Neuronal stem cell (in vitro differentiated cells): Measurements from ENCODE around the gene MTTP.

Experiments used
- DNase-seq: peaks from one replicate; pipeline ENCODE4 v3.0.0-alpha.2; 2013; ENCODE audit warnings: low spot score
- H2AFZ ChIP-seq: one replicate; pipeline ENCODE4 v1.6.1; 2013; ENCODE audit warnings: mild to moderate bottlenecking, low read length, inconsistent platforms
- H2AK5ac ChIP-seq: 2 replicates; pipeline ENCODE4 v1.6.1; 2013; ENCODE audit warnings: low read depth, mild to moderate bottlenecking, inconsistent platforms, low read length, moderate library complexity, mixed read lengths
- H2BK120ac ChIP-seq: 2 replicates; pipeline ENCODE4 v1.6.1; 2013; ENCODE audit warnings: low read depth, mild to moderate bottlenecking, inconsistent platforms, low read length, moderate library complexity, mixed read lengths
- H2BK12ac ChIP-seq: one replicate; pipeline ENCODE4 v1.6.1; 2013; ENCODE audit warnings: low read length, inconsistent platforms
- H2BK15ac ChIP-seq: 2 replicates; pipeline ENCODE4 v1.6.1; 2013; ENCODE audit warnings: mild to moderate bottlenecking, low read length, inconsistent platforms, mixed read lengths
- H2BK5ac ChIP-seq: one replicate; pipeline ENCODE4 v1.6.1; 2013; ENCODE audit warnings: inconsistent platforms, mild to moderate bottlenecking, low read length, moderate library complexity
- H3K14ac ChIP-seq: one replicate; pipeline ENCODE4 v1.6.1; 2013; ENCODE audit warnings: low read length, inconsistent platforms
- H3K18ac ChIP-seq: 2 replicates; pipeline ENCODE4 v1.6.1; 2013; ENCODE audit warnings: low read length, inconsistent platforms
- H3K23ac ChIP-seq: 2 replicates; pipeline ENCODE4 v1.6.1; 2013; ENCODE audit warnings: low read depth, mild to moderate bottlenecking, mixed read lengths, low read length, inconsistent platforms; ENCODE audit not compliant: poor library complexity
- H3K27ac ChIP-seq: replicated peaks from 3 replicates; pipeline ENCODE4 v1.5.1; 2013; ENCODE audit warnings: low read length, inconsistent platforms
- H3K27me3 ChIP-seq, 3 experiments: 2 replicates each; pipeline ENCODE4 v1.6.1; 2013; ENCODE audit warnings: low read length in 3 of 3, mild to moderate bottlenecking in 2 of 3, inconsistent platforms in 1 of 3, low read depth in 1 of 3, mixed read lengths in 1 of 3, moderate library complexity in 1 of 3; ENCODE audit not compliant: control insufficient read depth in 3 of 3, insufficient read depth in 3 of 3
- H3K36me3 ChIP-seq, 2 donors: replicated peaks in 1 of 2; 2 replicates each; pipeline ENCODE4 v1.6.1; 2013; ENCODE audit warnings: low read length in 2 of 2; ENCODE audit not compliant: control insufficient read depth in 2 of 2, insufficient read depth in 2 of 2
- H3K4ac ChIP-seq: 2 replicates; pipeline ENCODE4 v1.6.1; 2013; ENCODE audit warnings: inconsistent platforms, mild to moderate bottlenecking, low read length, moderate library complexity
- H3K4me1 ChIP-seq, 2 donors: 1 replicate in 1 of 2; 2 replicates in 1 of 2; pipeline ENCODE4 v1.6.1; 2013; ENCODE audit warnings: low read length in 2 of 2, low read depth in 1 of 2; ENCODE audit not compliant: control insufficient read depth in 2 of 2, insufficient read depth in 1 of 2
- H3K4me2 ChIP-seq: one replicate; pipeline ENCODE4 v1.6.1; 2013; ENCODE audit warnings: mild to moderate bottlenecking, low read length, inconsistent platforms; ENCODE audit not compliant: insufficient read depth, poor library complexity, severe bottlenecking
- H3K4me3 ChIP-seq, 2 donors: 2 replicates each; pipeline ENCODE4 v1.5.1; 2013; ENCODE audit warnings: low read length in 2 of 2, mild to moderate bottlenecking in 2 of 2, inconsistent platforms in 1 of 2, moderate library complexity in 1 of 2
- H3K79me1 ChIP-seq: one replicate; pipeline ENCODE4 v1.6.1; 2013; ENCODE audit warnings: low read depth, mild to moderate bottlenecking, inconsistent platforms, low read length, moderate library complexity
- H3K9ac ChIP-seq: one replicate; pipeline ENCODE4 v1.6.1; 2013; ENCODE audit warnings: mild to moderate bottlenecking, low read depth, low read length, inconsistent platforms; ENCODE audit not compliant: poor library complexity
- H3K9me3 ChIP-seq, 2 donors: replicated peaks in 1 of 2; 2 replicates each; pipeline versions ENCODE3 to v1.6.1; 2013; ENCODE audit warnings: low read length in 2 of 2, mild to moderate bottlenecking in 2 of 2, inconsistent platforms in 1 of 2, low read depth in 1 of 2, mixed read lengths in 1 of 2, moderate library complexity in 1 of 2; ENCODE audit not compliant: control insufficient read depth in 2 of 2, insufficient read depth in 1 of 2
- H4K8ac ChIP-seq: one replicate; pipeline ENCODE4 v1.6.1; 2013; ENCODE audit warnings: low read depth, mild to moderate bottlenecking, inconsistent platforms, low read length, moderate library complexity
- H4K91ac ChIP-seq: one replicate; pipeline ENCODE4 v1.6.1; 2013; ENCODE audit warnings: low read length, low read depth, mild to moderate bottlenecking, inconsistent platforms; ENCODE audit not compliant: poor library complexity
- WGBS, 2 donors: extraction: QIAGEN DNeasy Blood & Tissue Kit; methylation state at CpG; one replicate each; pipeline ENCODE4 v1.1.7; 2013; ENCODE audit warnings: missing lambda C conversion rate in 2 of 2, mixed read lengths in 1 of 2; ENCODE audit not compliant: insufficient read length in 2 of 2, insufficient replicate concordance in 1 of 2; ENCODE audit errors: extremely low coverage in 2 of 2; 5-methylcytosine and 5-hydroxymethylcytosine counted together

MTTP gene

DNA sequence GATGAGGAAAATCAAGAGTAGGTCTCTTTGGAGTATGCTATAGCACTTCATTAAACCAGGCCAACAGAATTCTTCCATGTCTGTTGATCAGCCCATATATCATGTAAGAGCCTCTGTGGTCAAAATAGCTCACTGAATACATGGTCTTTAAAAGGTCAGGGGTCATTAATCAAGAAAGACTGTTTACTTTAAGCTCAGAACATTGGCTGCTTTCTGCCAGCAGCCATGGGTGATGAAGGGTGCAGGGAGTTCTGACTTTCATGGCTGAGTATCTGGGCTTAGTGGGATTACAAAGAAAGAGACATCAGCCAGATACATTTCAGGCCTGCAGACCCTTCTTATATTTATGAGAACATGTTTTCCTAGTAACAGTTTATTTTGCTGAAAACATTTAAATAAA lies 90.1 kb downstream of the MTTP start:
- no peak for DNase-seq
- Histone ChIP-seq H2BK120ac (no peak overlapping the region), H4K8ac (no peak overlapping the region), H3K9ac (no peak overlapping the region), H2BK15ac (no peak overlapping the region), H3K18ac (no peak overlapping the region), H2BK5ac (no peak overlapping the region), H4K91ac (no peak overlapping the region), H3K4me3 (no peak overlapping the region), H3K27ac (no peak overlapping the region), H3K4ac (no peak overlapping the region), H3K4me1 (peaks cover 0 to 13% of the 10 kb centered on the region in 2 donors), H2AK5ac (no peak overlapping the region), H2BK12ac (no peak overlapping the region), H3K14ac (no peak overlapping the region), H3K9me3 (no peaks in the 10 kb centered on the region), H3K79me1 (no peaks in the 10 kb centered on the region), H3K4me2 (no peak overlapping the region), H3K23ac (no peak overlapping the region), H2AFZ (no peak overlapping the region), H3K36me3 (no peaks in the 10 kb centered on the region), H3K27me3 (no peaks in the 10 kb centered on the region)

DNA sequence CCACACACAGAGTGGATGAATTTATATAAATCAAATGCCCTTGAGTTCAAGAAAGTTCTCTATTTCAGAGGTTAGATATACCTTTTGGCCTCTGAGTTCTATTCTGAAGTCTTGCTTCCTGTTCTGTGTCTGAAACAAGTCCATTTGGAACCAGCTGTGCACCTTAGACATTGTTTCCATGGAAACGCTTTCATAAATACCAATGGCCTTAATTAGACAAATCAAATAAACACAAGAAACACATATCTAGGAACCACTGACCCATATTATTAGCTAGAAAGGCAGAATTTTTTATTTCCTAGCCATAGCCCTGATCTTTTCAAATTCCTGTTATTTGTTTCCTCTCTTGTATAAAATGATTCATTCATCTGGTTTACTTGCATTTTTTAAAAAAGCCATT lies 91.4 kb downstream of the MTTP start:
- Histone ChIP-seq H3K4ac (no peak overlapping the region), H3K79me1 (no peaks in the 10 kb centered on the region), H2BK5ac (no peak overlapping the region), H3K4me3 (no peak overlapping the region), H4K8ac (no peak overlapping the region), H3K36me3 (no peaks in the 10 kb centered on the region), H3K4me2 (no peak overlapping the region), H3K9me3 (no peaks in the 10 kb centered on the region), H3K9ac (no peak overlapping the region), H2BK12ac (no peak overlapping the region), H3K23ac (no peak overlapping the region), H3K4me1 (peaks cover 0 to 20% of the 10 kb centered on the region in 2 donors), H3K18ac (no peak overlapping the region), H3K14ac (no peak overlapping the region), H2BK15ac (no peak overlapping the region), H3K27ac (no peak overlapping the region), H3K27me3 (no peaks in the 10 kb centered on the region), H2BK120ac (no peak overlapping the region), H2AFZ (no peak overlapping the region), H2AK5ac (no peak overlapping the region), H4K91ac (no peak overlapping the region)
- WGBS, 2 donors, result no CpG with 5 or more reads among the region's 1 CpG
- DNase-seq, result no peak

DNA sequence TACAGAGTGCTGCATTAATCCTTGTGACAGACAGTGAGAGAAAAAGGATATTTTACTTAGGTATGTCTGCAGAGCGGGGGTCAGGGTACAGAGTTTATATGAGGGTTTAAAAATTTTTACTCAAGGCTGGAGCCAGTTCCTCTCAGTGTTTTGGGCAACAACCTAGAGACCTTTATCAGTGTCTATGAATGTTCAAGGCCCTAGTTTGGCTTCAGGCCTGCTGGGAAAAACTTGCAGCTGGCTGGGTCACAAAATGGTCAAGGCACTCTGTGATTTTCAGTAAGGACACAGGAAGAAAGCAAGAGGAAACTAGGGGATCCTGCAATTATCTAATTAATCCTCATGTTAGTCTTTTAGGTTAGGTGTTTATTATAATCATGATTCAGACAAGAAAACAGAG lies 93.8 kb downstream of the MTTP start:
- H4K8ac ChIP-seq, result no peak overlapping the region
- H3K14ac ChIP-seq, result no peak overlapping the region
- no peak overlapping the region for H2BK120ac ChIP-seq
- H4K91ac ChIP-seq, result no peak overlapping the region
- H3K9me3 ChIP-seq, result no peaks in the 10 kb centered on the region
- no peak overlapping the region for H2BK12ac ChIP-seq
- no peak for DNase-seq
- H3K18ac ChIP-seq, result no peak overlapping the region
- H2AFZ ChIP-seq, result no peak overlapping the region
- H3K4me2 ChIP-seq, result no peak overlapping the region
- no peak overlapping the region for H3K4ac ChIP-seq
- H3K4me3 ChIP-seq, result no peak overlapping the region
- no peak overlapping the region for H3K27ac ChIP-seq
- H3K9ac ChIP-seq, result no peak overlapping the region
- H3K27me3 ChIP-seq, result no peaks in the 10 kb centered on the region
- no peaks in the 10 kb centered on the region for H3K79me1 ChIP-seq
- H3K23ac ChIP-seq, result no peak overlapping the region
- WGBS, 2 donors, result no CpG with 5 or more reads among the region's 1 CpG
- no peak overlapping the region for H2BK15ac ChIP-seq
- no peaks in the 10 kb centered on the region for H3K36me3 ChIP-seq
- H2BK5ac ChIP-seq, result no peak overlapping the region
- H3K4me1 ChIP-seq, result peaks cover 0 to 20% of the 10 kb centered on the region in 2 donors
- no peak overlapping the region for H2AK5ac ChIP-seq

DNA sequence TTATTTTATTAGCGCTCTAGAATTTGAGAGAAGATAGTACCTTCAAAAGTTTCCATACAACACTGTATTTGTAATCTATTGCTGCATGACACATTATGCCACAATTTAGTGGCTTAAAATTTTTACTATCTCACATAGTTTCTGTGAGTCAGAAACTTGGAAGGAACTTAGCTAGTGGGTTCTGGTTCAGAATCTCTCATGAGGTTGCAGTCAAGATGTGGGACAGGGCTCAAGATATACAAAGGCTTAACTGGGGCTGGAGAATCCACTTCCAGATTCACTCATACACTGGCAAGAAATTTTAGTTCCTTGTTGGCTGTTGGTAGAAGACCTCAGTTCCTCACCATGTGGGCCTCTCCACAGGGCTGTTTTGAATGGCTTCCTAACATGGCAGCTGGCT lies 94.5 kb downstream of the MTTP start:
- no peak overlapping the region for H3K27ac ChIP-seq
- H2AK5ac ChIP-seq, result no peak overlapping the region
- H3K4ac ChIP-seq, result no peak overlapping the region
- no peak overlapping the region for H2AFZ ChIP-seq
- H2BK15ac ChIP-seq, result no peak overlapping the region
- H3K27me3 ChIP-seq, result no peaks in the 10 kb centered on the region
- WGBS, 2 donors, result no CpG with 5 or more reads among the region's 1 CpG
- H2BK120ac ChIP-seq, result no peak overlapping the region
- no peaks in the 10 kb centered on the region for H3K36me3 ChIP-seq
- H3K4me3 ChIP-seq, result no peak overlapping the region
- H3K9ac ChIP-seq, result no peak overlapping the region
- H2BK5ac ChIP-seq, result no peak overlapping the region
- no peaks in the 10 kb centered on the region for H3K79me1 ChIP-seq
- no peak overlapping the region for H2BK12ac ChIP-seq
- H3K4me1 ChIP-seq, result peaks cover 0 to 20% of the 10 kb centered on the region in 2 donors
- no peak overlapping the region for H3K18ac ChIP-seq
- H3K23ac ChIP-seq, result no peak overlapping the region
- no peak for DNase-seq
- no peak overlapping the region for H4K91ac ChIP-seq
- no peak overlapping the region for H3K14ac ChIP-seq
- no peak overlapping the region for H3K4me2 ChIP-seq
- no peaks in the 10 kb centered on the region for H3K9me3 ChIP-seq
- H4K8ac ChIP-seq, result no peak overlapping the region
